Measurements from ENCODE around the gene CRYBG2. TPM values are rescaled to one million over a fixed set of nuclear protein-coding genes. Genes with fewer than 3 reads are reported as not detected.

CRYBG2 gene
- polyA plus RNA-seq, 1 donor (not counting 4 experiments of a cell fraction or from before 2014, with no cell fraction given), result 7.9 TPM

DNA sequence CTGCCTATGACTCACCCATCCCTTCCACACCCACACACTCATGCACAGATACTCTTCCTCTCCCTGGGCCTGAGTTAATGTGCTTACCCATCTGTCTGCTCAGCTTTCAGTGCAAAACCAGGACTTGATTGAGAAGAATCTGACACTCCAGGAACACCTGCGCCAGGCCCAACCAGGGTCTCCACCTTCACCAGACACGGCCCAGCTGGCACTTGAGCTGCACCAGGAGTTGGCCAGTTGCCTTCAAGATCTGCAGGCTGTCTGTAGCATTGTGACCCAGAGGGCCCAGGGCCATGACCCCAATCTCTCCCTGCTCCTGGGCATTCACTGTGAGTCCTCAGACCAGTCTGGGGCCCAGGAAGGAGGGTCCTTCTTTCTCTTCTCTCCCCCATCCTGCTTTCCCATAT lies 77.5 kb downstream of the CRYBG2 start:
- peak overlapping the region; percentile 63 for H3K4me2 ChIP-seq (ENCODE audit: control insufficient read depth, extremely low read depth, insufficient read depth, low read depth, low read length)
- H4K20me1 ChIP-seq (ENCODE audit: control insufficient read depth, extremely low read depth, insufficient read depth, low read length), result peaks cover 2% of the 10 kb centered on the region
- H2AFZ ChIP-seq (ENCODE audit: control insufficient read depth, low read length), result no peak overlapping the region
- TF ChIP-seq, protein P1, sequence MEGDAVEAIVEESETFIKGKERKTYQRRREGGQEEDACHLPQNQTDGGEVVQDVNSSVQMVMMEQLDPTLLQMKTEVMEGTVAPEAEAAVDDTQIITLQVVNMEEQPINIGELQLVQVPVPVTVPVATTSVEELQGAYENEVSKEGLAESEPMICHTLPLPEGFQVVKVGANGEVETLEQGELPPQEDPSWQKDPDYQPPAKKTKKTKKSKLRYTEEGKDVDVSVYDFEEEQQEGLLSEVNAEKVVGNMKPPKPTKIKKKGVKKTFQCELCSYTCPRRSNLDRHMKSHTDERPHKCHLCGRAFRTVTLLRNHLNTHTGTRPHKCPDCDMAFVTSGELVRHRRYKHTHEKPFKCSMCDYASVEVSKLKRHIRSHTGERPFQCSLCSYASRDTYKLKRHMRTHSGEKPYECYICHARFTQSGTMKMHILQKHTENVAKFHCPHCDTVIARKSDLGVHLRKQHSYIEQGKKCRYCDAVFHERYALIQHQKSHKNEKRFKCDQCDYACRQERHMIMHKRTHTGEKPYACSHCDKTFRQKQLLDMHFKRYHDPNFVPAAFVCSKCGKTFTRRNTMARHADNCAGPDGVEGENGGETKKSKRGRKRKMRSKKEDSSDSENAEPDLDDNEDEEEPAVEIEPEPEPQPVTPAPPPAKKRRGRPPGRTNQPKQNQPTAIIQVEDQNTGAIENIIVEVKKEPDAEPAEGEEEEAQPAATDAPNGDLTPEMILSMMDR (optimal IDR thresholded peaks at IDR 0.05 in 1 of 3, IDR thresholded peaks at IDR 0.05 in 1 of 3, conservative IDR thresholded peaks at IDR 0.05 in 1 of 3; ENCODE audit: extremely low read depth in 1 of 3, insufficient read depth in 2 of 3, low read length in 3 of 3), result no peak
- TF ChIP-seq EZH2 (IDR thresholded peaks at IDR 0.05; ENCODE audit: low read length), result no peak
- no peaks in the 10 kb centered on the region for H3K9me3 ChIP-seq (ENCODE audit: control insufficient read depth, low read depth, low read length)
- H3K27ac ChIP-seq (ENCODE audit: control insufficient read depth, insufficient read depth, low read length), result peak overlapping the region; percentile 95
- no peak overlapping the region for H3K4me3 ChIP-seq (ENCODE audit: control insufficient read depth in 2 of 3, extremely low read depth in 1 of 3, insufficient read depth in 2 of 3, low read depth in 1 of 3, low read length in 3 of 3)
- FAIRE-seq (no peak), DNase-seq (ENCODE audit: low read depth, low spot score) (no peak)
- H3K79me2 ChIP-seq (ENCODE audit: control insufficient read depth, insufficient read depth, low read length), result peaks cover 14% of the 10 kb centered on the region
- peaks cover 63% of the 10 kb centered on the region for H3K4me1 ChIP-seq (ENCODE audit: control insufficient read depth, extremely low read depth, insufficient read depth, low read length)
- no peaks in the 10 kb centered on the region for H3K9me1 ChIP-seq (ENCODE audit: control insufficient read depth, extremely low read depth, insufficient read depth, low read length)
- peaks cover 6 to 27% of the 10 kb centered on the region in 2 experiments for H3K36me3 ChIP-seq (ENCODE audit: control insufficient read depth in 2 of 2, extremely low read depth in 1 of 2, insufficient read depth in 2 of 2, low read length in 2 of 2)
- no peaks in the 10 kb centered on the region for H3K27me3 ChIP-seq (ENCODE audit: control insufficient read depth, extremely low read depth, insufficient read depth, low read length)
- dilution Hi-C loops (cut with MboI; ENCODE audit: extremely low pct_ligation_motif_present, low sequenced_read_pairs), result no loop called here
- peak overlapping the region; percentile 77 for H3K9ac ChIP-seq (ENCODE audit: control insufficient read depth, extremely low read depth, insufficient read depth, low read length)

DNA sequence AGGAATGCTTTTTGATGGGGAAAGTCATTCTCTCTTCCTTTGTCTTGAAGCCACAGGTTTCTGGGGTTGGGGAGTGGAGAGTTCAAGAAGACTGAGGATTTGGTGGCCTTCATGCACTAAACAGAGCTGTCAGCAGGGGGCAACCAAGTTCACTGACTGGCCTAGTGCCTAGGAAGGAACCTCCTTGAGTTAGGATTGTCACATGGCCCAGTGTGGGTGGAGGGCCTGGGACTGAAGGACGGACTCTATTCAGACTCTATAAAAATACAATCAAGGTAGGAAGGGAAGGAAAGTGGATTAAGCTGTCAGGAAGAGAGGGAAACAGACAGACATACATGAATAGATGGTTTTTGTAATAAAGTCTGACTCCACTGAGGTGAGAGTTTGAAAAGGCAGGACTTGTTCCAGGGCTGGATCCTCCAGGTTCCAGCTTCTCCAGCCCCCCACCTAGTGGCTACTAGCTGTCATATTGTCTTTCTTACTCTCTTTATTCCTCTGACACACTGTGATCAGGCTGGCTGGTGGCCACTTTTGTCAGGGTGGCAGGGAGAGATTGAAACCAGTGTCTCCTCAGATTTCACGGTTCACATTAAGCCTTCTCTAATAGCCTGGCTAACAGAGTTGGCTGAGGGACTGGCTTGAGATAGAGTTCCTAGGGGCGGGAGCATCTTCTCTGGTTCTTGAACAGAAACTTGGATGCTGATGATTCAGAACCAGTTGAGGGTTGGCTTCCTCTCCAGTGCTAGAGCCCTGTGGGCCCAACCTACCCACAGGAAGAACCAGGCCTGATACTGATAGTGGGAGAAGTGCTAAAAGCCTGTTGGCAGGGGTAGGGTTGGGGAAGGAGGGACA lies 78.1 kb downstream of the CRYBG2 start:
- peak overlapping the region; percentile 95 for H3K27ac ChIP-seq (ENCODE audit: control insufficient read depth, insufficient read depth, low read length)
- H3K9me1 ChIP-seq (ENCODE audit: control insufficient read depth, extremely low read depth, insufficient read depth, low read length), result no peaks in the 10 kb centered on the region
- dilution Hi-C loops (cut with MboI; ENCODE audit: extremely low pct_ligation_motif_present, low sequenced_read_pairs), result no loop called here
- no peaks in the 10 kb centered on the region for H3K9me3 ChIP-seq (ENCODE audit: control insufficient read depth, low read depth, low read length)
- H3K4me2 ChIP-seq (ENCODE audit: control insufficient read depth, extremely low read depth, insufficient read depth, low read depth, low read length), result peak overlapping the region; percentile 63
- H2AFZ ChIP-seq (ENCODE audit: control insufficient read depth, low read length), result no peak overlapping the region
- FAIRE-seq (peak; percentile 91), DNase-seq (ENCODE audit: low read depth, low spot score) (peak; percentile 91)
- no peaks in the 10 kb centered on the region for H3K27me3 ChIP-seq (ENCODE audit: control insufficient read depth, extremely low read depth, insufficient read depth, low read length)
- peaks cover 56% of the 10 kb centered on the region for H3K4me1 ChIP-seq (ENCODE audit: control insufficient read depth, extremely low read depth, insufficient read depth, low read length)
- H3K36me3 ChIP-seq (ENCODE audit: control insufficient read depth in 2 of 2, extremely low read depth in 1 of 2, insufficient read depth in 2 of 2, low read length in 2 of 2), result peaks cover 2 to 27% of the 10 kb centered on the region in 2 experiments
- H3K79me2 ChIP-seq (ENCODE audit: control insufficient read depth, insufficient read depth, low read length), result peaks cover 8% of the 10 kb centered on the region
- TF ChIP-seq, protein P1 (optimal IDR thresholded peaks at IDR 0.05 in 1 of 3, IDR thresholded peaks at IDR 0.05 in 1 of 3, conservative IDR thresholded peaks at IDR 0.05 in 1 of 3; ENCODE audit: extremely low read depth in 1 of 3, insufficient read depth in 2 of 3, low read length in 3 of 3), result peak in 2 of 3 experiments; percentile 75 to 80
- TF ChIP-seq EZH2 (IDR thresholded peaks at IDR 0.05; ENCODE audit: low read length), result no peak
- no peaks in the 10 kb centered on the region for H4K20me1 ChIP-seq (ENCODE audit: control insufficient read depth, extremely low read depth, insufficient read depth, low read length)
- H3K9ac ChIP-seq (ENCODE audit: control insufficient read depth, extremely low read depth, insufficient read depth, low read length), result peak overlapping the region; percentile 77
- no peak overlapping the region for H3K4me3 ChIP-seq (ENCODE audit: control insufficient read depth in 2 of 3, extremely low read depth in 1 of 3, insufficient read depth in 2 of 3, low read depth in 1 of 3, low read length in 3 of 3)
